Subcutaneous adipose tissue (tissue), 4 donors: ENCODE measurements around the gene LDHD. TPM values are rescaled to one million over a fixed set of nuclear protein-coding genes. Genes with fewer than 3 reads are reported as not detected.

Source experiments
- total RNA-seq, 4 donors: library from RNA; depleted of rRNA; stranded (reverse); fragments of >200 nt; gene quantifications; one replicate each; pipeline ENCODE4 v1.1.0, GENCODE V29; 2016
- TF ChIP-seq, protein P1 (sequence below): fragments of 450-650 bp; IDR thresholded peaks from one replicate; pipeline ENCODE4 v1.5.1; 2016; ENCODE audit warnings: low read depth, mild to moderate bottlenecking, control low read depth, antibody characterized with exemption, moderate library complexity

LDHD gene
- total RNA-seq, 4 donors from 2014 or later, result 6.0 to 120 (median 17.1) TPM

DNA sequence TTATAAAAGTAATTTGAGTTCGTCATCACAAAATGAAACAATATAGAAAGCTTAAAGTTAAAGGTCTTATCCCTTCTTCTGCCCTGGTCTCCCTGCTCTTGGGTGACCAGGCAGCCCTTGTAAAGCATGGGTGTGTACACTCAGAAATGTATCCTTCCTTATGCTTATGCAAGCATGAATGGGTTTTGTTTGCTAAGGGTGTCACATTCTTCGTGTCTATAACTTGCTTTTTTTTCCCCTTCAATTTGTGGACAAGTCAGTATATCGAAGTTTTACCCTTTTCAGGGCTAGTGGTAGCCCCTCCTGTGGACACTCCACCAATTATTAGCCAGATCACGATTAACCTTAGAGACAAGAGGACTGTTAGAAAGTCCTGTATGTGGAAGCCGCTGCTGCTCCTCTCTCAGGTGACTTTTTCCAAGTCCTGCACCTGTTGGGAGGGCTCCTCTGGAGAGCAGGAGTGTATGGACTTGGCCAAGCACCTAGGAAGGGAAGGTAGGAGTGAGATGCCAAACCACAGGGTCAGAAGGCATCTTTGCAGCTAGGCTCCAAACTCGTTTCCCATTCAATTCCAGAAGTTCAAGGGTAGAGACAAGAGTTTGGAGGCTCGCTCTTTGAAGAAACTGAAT lies 50.9 kb downstream of the LDHD start:
- TF ChIP-seq, protein P1, sequence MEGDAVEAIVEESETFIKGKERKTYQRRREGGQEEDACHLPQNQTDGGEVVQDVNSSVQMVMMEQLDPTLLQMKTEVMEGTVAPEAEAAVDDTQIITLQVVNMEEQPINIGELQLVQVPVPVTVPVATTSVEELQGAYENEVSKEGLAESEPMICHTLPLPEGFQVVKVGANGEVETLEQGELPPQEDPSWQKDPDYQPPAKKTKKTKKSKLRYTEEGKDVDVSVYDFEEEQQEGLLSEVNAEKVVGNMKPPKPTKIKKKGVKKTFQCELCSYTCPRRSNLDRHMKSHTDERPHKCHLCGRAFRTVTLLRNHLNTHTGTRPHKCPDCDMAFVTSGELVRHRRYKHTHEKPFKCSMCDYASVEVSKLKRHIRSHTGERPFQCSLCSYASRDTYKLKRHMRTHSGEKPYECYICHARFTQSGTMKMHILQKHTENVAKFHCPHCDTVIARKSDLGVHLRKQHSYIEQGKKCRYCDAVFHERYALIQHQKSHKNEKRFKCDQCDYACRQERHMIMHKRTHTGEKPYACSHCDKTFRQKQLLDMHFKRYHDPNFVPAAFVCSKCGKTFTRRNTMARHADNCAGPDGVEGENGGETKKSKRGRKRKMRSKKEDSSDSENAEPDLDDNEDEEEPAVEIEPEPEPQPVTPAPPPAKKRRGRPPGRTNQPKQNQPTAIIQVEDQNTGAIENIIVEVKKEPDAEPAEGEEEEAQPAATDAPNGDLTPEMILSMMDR, result no peak

- TF ChIP-seq, protein P1, result no peak
Measured at GRCh38 chr16:75065149-75065505, 51.5 kb downstream of the LDHD start.

GRCh38 chr16:75064403-75065148 lies 52.0 kb downstream of the LDHD start:
- TF ChIP-seq, protein P1, result no peak

- TF ChIP-seq, protein P1, result no peak
Measured at GRCh38 chr16:75063549-75064088, 53.0 kb downstream of the LDHD start.

- TF ChIP-seq, protein P1, result no peak
Measured at GRCh38 chr16:75062976-75063346, 53.6 kb downstream of the LDHD start.

DNA sequence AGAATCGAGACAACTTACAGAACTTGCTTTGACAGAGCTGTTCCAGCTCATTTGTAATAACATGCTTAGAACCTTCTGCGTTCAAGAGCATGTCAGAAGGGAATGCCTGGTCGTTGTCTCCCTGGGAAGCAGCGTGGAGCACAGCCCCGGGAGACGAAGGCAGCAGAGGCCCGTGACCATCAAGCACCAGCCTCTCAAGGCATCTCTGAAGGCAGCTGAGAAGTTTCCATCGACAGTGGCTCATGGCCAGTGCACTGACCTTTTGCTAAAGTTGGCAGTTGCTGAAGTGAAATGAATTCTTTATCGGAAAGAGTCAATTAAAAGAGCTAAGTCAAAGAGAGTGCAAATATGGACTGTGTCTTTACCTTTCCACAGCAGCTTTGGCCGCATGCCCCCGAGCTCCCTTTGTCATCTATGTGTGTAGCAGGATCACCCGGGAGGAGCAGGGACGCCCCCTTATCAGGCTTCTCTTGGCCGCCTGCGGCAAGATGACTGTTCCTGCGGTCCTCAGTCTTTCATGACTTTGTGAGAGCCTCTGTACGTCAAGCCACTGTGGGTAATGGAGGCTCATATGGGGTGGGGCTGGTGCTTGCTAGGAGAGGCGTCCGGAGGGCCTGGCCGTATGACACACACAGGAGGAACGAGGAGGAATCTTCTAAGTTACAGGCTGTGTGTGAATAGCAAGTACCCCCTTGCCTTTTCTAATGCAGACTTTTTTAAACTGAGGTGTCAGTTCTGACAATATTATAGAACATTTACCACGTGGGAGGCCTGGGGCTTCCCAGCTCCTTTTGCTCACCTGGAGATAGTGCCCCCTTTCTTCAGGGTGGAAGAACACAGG lies 54.2 kb downstream of the LDHD start:
- TF ChIP-seq, protein P1, result no peak

Other genes with a start within 250 kb of the LDHD start
- gene WDR59, start 131.7 kb downstream of the LDHD start, total RNA-seq, result 10 to 100 TPM; 20.5 to 33.2 (median 25.6) TPM
- 10 to 100 TPM in 3 of 4 donors, 1 to 10 TPM in 1; 8.3 to 17.3 (median 13.2) TPM for gene ZNRF1, start 117.8 kb downstream of the LDHD start, total RNA-seq
- 10 to 100 TPM in 1 of 4 donors, 1 to 10 TPM in 3; 7.7 to 12.2 (median 8.3) TPM for gene ZFP1, start 31.7 kb upstream of the LDHD start, total RNA-seq
- not detected for gene CTRB2, start 90.4 kb upstream of the LDHD start, total RNA-seq
- gene CTRB1, start 102.2 kb upstream of the LDHD start, total RNA-seq, result not detected
- 10 to 100 TPM; 14.1 to 34.1 (median 16.1) TPM for gene BCAR1, start 134.8 kb upstream of the LDHD start, total RNA-seq